GM18858 (cell line): Measurements from ENCODE around the gene FBRSL1.
"Not testable (repeated sequence)": the region's sequence is repeated elsewhere in the genome, so short reads cannot be mapped to it uniquely, and the experiment has no call there.

ENCODE experiments used
- ATAC-seq: cut with Tn5 transposase; IDR thresholded peaks from one replicate; pipeline ENCODE4 v1.9.1; 2021; ENCODE audit not compliant: unreplicated experiment

The FBRSL1 gene

GRCh38 chr12:132470397-132470796 is 19.6 kb upstream of the FBRSL1 start:
- no peak for ATAC-seq

- no peak for ATAC-seq
Observed at GRCh38 chr12:132471011-132471857, 18.7 kb upstream of the FBRSL1 start.

- no peak for ATAC-seq
Observed at GRCh38 chr12:132471858-132472255, 18.1 kb upstream of the FBRSL1 start.

GRCh38 chr12:132472386-132472785 is 17.6 kb upstream of the FBRSL1 start:
- no peak for ATAC-seq

- ATAC-seq: no peak
Observed at GRCh38 chr12:132474237-132474741, 15.7 kb upstream of the FBRSL1 start.

- not testable (repeated sequence) for ATAC-seq
Observed at GRCh38 chr12:132474799-132475303, 15.1 kb upstream of the FBRSL1 start.

- ATAC-seq: no peak
Observed at GRCh38 chr12:132475304-132476037, 14.5 kb upstream of the FBRSL1 start.

- ATAC-seq: no peak
Observed at GRCh38 chr12:132476038-132476414, 13.9 kb upstream of the FBRSL1 start.

GRCh38 chr12:132476421-132476820 is 13.5 kb upstream of the FBRSL1 start:
- no peak for ATAC-seq

GRCh38 chr12:132477017-132477702 is 12.8 kb upstream of the FBRSL1 start:
- no peak for ATAC-seq

- ATAC-seq: no peak
Observed at GRCh38 chr12:132477703-132478432, 12.1 kb upstream of the FBRSL1 start.

GRCh38 chr12:132478433-132478803 is 11.5 kb upstream of the FBRSL1 start:
- no peak for ATAC-seq

GRCh38 chr12:132478845-132479244 is 11.1 kb upstream of the FBRSL1 start:
- no peak for ATAC-seq

- no peak for ATAC-seq
Observed at GRCh38 chr12:132479291-132479690, 10.7 kb upstream of the FBRSL1 start.

GRCh38 chr12:132479938-132480622 is 9.9 kb upstream of the FBRSL1 start:
- no peak for ATAC-seq

- no peak for ATAC-seq
Observed at GRCh38 chr12:132480623-132481132, 9.3 kb upstream of the FBRSL1 start.

GRCh38 chr12:132481345-132481744 is 8.6 kb upstream of the FBRSL1 start:
- ATAC-seq: no peak

- ATAC-seq: no peak
Observed at GRCh38 chr12:132481771-132482745, 7.9 kb upstream of the FBRSL1 start.

GRCh38 chr12:132482771-132483170 is 7.2 kb upstream of the FBRSL1 start:
- no peak for ATAC-seq
